ENCODE measurements around the gene MLIP.

DNA sequence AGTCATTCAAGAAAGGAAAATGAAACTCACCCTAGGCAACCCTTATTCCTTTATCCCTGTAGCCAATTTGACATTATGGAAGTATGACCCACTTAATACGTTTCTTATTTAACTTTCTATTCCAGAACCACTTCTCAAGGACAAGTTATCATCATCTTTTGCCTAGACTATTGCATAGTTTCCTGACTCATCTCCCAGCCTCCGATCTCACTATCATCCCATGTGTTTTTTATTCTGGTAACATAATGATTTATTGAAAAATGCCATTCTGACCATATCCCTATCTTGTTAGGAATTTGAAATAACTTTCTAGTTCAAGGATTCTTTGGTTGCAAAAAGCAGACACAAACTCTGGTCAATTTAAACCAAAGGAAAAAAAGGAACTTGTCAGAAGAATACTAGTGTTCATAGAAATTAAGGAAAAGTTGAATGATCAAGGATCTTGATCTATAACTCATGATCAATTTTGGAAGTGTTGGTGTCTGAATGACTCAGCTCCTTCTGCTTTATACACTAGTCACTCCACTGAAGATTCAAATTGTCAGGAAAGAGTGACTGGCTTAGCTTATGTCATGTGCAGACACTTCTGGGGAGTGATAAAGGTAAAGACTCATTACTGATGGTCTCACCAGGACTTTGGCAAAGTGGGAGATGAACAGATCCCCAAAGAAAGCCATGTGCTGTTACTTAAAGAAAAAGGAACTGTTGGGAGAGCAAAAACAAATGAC is 188.5 kb downstream of the MLIP start:
- TF ChIP-seq CTCF (conservative IDR thresholded peaks at IDR 0.05) = no peak
- no peak for TF ChIP-seq ZFX (IDR thresholded peaks at IDR 0.05)
